Measurements from ENCODE around the gene COL5A1.

- TF ChIP-seq CTCF (IDR thresholded peaks at IDR 0.05; ENCODE audit: borderline replicate concordance, extremely low read depth, low read length, poor library complexity, severe bottlenecking) = no peak
- no peak for TF ChIP-seq EZH2 (IDR thresholded peaks at IDR 0.05; ENCODE audit: borderline replicate concordance, low read depth, low read length, severe bottlenecking)
Observed at GRCh38 chr9:134773842-134774241, 132.2 kb downstream of the COL5A1 start.

All from DND-41 (cell line).